ENCODE measurements around the gene KCTD19.

Gene KCTD19

DNA sequence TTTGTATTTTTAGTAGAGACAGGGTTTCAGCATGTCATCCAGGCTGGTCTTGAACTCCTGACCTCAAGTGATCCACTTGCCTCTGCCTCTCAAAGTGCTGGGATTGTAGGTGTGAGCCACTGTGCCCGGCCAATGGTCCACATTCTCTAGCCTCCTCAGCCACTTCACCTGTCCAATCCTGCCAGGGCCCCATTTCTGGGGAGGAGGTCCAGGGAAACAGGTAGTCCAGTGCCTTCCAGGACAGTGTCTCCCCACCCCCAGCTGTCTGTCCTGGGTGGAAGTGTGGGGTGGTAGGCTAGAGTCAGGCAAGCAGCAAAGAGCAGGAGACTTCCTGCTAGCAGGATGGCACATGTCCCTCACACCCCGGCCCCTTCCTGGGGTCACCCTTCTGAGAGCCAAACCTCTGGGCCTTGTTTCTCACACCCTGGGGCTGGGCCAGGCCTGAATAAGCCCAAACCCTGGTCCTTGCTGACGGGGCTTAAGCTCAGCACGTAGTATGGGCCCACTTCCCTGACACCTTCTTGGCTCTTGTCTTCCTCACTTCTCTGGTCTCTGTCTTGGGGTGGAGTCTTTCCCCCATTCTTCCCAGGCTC lies 84.3 kb downstream of the KCTD19 start:
- DNase-seq (ENCODE audit: low spot score), result no peak

DNA sequence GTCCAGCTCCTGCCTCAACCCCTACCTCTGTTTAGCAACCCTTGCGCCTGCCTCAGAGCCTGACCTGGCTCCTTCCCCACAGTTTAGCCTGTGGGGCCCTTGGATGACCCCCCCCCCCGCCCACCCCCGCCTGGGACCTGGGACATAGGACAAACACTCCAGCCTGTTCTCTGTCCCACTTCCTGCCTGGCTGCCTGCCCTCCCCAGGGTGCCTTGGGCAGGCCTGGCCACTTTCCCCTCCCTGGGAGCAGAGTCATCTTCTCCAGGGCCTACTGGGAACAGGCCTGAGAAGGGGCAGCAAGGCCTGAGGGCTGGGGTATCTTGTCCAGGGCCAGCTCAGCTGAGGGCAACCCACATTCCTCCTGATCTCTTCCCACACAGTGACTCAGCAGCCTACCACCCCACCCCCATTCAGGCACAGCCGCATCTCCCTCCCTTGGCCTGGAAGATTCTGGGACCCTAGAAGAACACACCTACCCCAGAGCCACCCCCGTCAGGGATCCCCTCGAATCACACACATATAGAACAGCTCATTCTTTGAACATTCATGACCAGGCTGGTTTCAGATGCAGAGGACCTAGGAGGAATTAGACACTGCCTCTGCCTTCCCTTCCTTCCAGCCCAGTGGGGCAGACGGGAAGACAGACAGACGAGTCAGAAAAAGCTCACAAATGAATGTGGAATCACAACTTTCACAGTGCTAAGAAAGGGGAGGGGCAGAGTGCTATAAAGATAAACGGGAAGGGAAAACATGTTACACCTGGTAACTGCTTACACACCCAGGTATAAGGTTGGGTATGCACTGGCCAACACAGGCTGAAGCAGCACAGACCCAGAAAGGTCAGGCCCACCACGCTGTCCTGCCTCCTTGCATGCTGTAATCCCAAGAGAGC lies 85.3 kb downstream of the KCTD19 start:
- no peak for DNase-seq (ENCODE audit: low spot score)

DNA sequence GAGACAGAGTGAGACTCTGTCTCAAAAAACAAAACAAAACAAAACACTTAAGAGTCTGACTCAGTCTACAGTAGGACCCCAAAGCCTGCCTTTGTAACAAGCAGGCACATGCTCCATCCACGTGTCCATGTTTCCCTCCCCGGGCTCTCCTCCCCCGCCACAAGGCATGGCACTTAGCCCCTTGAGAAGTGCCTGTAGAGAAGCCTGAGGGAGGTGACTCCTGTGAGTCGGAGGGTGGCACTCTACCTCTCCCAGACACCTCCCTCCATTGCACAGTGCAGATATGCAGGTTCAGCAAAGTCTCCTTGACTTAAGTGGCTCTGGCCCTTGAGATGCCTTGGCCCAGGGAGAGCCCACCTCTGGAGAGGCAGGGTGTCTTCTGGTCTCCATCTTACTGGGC lies 86.0 kb downstream of the KCTD19 start:
- DNase-seq (ENCODE audit: low spot score), result no peak
